Testis (tissue), 3 donors: ENCODE measurements around the gene SNX2. TPM values are rescaled to one million over a fixed set of nuclear protein-coding genes. Genes with fewer than 3 reads are reported as not detected.
"Not testable (repeated sequence)": the region's sequence is repeated elsewhere in the genome, so short reads cannot be mapped to it uniquely, and the experiment has no call there.

Source experiments
- DNase-seq: peaks from one replicate; pipeline ENCODE4 v3.0.0-alpha.2; 2019
- H3K27ac ChIP-seq, 2 donors: fragments of 200-600 bp; sonication (generic); one replicate each; pipeline ENCODE4 v1.5.1; 2019
- H3K27me3 ChIP-seq: fragments of 200-600 bp; sonication (generic); one replicate; pipeline ENCODE4 v1.5.1; 2019
- H3K36me3 ChIP-seq: fragments of 200-600 bp; sonication (generic); one replicate; pipeline ENCODE4 v1.5.1; 2017; ENCODE audit warnings: low read depth; ENCODE audit errors: missing control alignments
- H3K4me1 ChIP-seq: fragments of 200-600 bp; sonication (generic); one replicate; pipeline ENCODE4 v1.5.1; 2019
- H3K4me3 ChIP-seq, 2 donors: fragments of 200-600 bp; sonication (generic); one replicate each; pipeline ENCODE4 v1.5.1; 2017 to 2019
- H3K9me3 ChIP-seq: fragments of 200-600 bp; sonication (generic); one replicate; pipeline ENCODE4 v1.5.1; 2017
- POLR2A ChIP-seq: fragments of 450-650 bp; IDR thresholded peaks from one replicate; pipeline ENCODE4 v1.6.1; 2017; ENCODE audit warnings: antibody characterized with exemption, mild to moderate bottlenecking, moderate library complexity
- whole genome bisulfite sequencing, 2 donors: methylation state at CpG; one replicate each; pipeline ENCODE4 v1.1.5; 2018; 5-methylcytosine and 5-hydroxymethylcytosine counted together
- intact Hi-C: fragments of 100-400 bp; cut with DNase I; formaldehyde crosslinking; loops from one replicate; pipeline ENCODE4 v1.15.1; 2023; ENCODE audit warnings: low total_unique reads
- polyA plus RNA-seq: library from polyadenylated mRNA; stranded (reverse); fragments of 350-450 nt; fragmentation: Illumina TruSeq; extraction: RNeasy Lipid Tissue Mini Kit (QIAGEN cat#74804); gene quantifications from one replicate; pipeline ENCODE4 v1.2.3, GENCODE V29; 2014; ENCODE audit warnings: low read depth, low replicate concordance; ENCODE audit not compliant: insufficient read depth
- total RNA-seq, 2 donors: library from RNA; depleted of rRNA; stranded (reverse); fragments of >200 nt; gene quantifications; one replicate each; pipeline ENCODE4 v1.2.3, GENCODE V29; 2016
- TF ChIP-seq, protein P1 (sequence below), 3 experiments: fragments of 450-650 bp in 2 of 3; fragments of 200-600 bp in 1 of 3; sonication (generic) in 1 of 3; IDR thresholded peaks; one replicate each; pipeline ENCODE4 v1.5.1; 2016 to 2019; ENCODE audit warnings: antibody characterized with exemption in 3 of 3, mild to moderate bottlenecking in 2 of 3, moderate library complexity in 1 of 3

Gene SNX2
- total and polyA plus RNA-seq, 3 donors from 2014 or later = 38.5 to 59.5 (median 48.4) TPM

DNA sequence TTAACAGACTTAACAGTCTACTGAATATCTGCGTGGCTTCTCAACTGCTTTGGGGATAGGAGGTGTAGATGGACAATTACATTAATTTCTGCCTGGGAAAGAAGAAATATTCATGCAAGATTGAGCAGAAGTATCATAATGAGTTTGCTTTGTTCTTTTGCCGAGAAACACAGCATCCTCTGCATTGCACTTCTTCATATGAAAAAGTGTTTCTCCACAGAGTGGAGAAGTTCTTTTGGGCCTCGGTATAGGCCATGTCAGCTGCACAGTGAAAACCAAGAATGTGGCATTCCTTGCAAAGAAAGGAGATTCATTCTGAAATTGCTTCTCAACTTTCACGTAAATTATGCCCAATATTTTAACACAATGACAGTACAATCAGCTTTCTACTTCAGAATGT, 17.6 kb upstream of the SNX2 start:
- TF ChIP-seq, protein P1, sequence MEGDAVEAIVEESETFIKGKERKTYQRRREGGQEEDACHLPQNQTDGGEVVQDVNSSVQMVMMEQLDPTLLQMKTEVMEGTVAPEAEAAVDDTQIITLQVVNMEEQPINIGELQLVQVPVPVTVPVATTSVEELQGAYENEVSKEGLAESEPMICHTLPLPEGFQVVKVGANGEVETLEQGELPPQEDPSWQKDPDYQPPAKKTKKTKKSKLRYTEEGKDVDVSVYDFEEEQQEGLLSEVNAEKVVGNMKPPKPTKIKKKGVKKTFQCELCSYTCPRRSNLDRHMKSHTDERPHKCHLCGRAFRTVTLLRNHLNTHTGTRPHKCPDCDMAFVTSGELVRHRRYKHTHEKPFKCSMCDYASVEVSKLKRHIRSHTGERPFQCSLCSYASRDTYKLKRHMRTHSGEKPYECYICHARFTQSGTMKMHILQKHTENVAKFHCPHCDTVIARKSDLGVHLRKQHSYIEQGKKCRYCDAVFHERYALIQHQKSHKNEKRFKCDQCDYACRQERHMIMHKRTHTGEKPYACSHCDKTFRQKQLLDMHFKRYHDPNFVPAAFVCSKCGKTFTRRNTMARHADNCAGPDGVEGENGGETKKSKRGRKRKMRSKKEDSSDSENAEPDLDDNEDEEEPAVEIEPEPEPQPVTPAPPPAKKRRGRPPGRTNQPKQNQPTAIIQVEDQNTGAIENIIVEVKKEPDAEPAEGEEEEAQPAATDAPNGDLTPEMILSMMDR (IDR thresholded peaks at IDR 0.05) = no peak
- no peaks in the 10 kb centered on the region for H3K36me3 ChIP-seq
- H3K27ac ChIP-seq = no peak overlapping the region
- H3K9me3 ChIP-seq = no peaks in the 10 kb centered on the region
- no peaks in the 10 kb centered on the region for H3K4me1 ChIP-seq
- 91 to 93% methylated on average over 4 of the region's 4 CpGs for WGBS, 2 donors
- H3K4me3 ChIP-seq = no peak overlapping the region
- no peaks in the 10 kb centered on the region for H3K27me3 ChIP-seq
- DNase-seq = no peak
- intact Hi-C loops = no loop called here

DNA sequence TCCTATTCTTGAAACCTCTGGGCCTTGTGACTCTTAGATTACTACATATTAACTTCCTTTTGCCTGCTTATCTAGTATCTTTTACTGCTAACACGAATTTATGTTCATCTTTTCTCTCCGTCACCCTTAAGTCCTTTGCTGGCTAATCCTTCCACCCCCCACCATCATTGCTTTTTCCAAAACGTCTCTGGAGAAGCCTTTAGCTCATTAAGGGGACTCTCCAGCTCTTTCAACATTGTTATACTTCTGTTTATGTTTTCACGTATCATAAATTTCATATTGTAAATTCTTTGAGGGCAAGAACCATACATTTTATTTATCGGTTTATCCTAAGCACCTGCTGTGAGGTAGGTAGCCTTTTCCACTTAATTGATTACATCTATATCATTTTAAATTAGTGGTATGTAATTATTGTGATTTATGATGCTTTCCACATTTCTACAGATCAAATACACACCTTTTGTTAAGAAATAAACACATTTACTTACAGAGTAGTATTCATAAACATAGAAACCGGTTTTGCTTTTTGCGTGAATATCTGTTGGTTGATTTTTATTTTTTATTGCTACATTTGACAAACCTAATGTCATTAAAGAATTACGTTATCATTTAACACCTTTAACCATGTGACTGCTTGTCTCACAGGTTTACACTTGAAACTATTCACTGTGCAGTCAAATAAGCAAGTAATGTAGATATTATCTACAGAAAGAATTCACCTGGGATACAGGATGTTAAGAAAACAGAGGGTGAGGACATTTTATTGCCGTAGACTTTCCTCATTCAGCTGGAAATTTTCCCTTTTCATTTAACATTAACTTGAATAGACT, 15.4 kb upstream of the SNX2 start:
- 79 to 81% methylated on average over 9 of the region's 9 CpGs for WGBS, 2 donors
- intact Hi-C loops = no loop called here
- H3K9me3 ChIP-seq = no peaks in the 10 kb centered on the region

DNA sequence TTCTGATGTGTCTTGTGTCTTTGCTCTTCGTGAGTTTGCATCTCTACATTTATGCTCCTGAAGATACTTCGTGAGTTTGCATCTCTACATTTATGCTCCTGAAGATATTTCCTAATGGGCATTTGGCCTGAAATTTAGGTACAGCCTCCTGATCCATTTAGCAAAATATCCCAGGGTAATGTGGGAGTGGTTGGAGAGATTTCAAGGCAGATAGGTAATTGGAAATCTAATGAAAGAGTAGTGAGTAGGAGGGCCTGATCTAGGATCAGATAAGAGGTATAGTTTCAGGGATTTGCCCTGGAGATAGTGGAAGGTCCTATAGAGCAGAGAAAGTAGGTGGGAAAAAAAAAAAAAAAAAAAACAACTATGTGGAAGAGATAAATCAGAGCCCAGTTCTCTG, 14.6 kb upstream of the SNX2 start:
- DNase-seq = no peak
- Histone ChIP-seq H3K9me3 (no peaks in the 10 kb centered on the region), H3K4me3 (no peak overlapping the region), H3K27me3 (no peaks in the 10 kb centered on the region), H3K27ac (no peak overlapping the region), H3K4me1 (no peaks in the 10 kb centered on the region), H3K36me3 (no peaks in the 10 kb centered on the region)
- 89 to 96% methylated on average over 2 of the region's 2 CpGs for WGBS, 2 donors
- intact Hi-C loops = no loop called here
- TF ChIP-seq POLR2A = no peak
- TF ChIP-seq, protein P1 (IDR thresholded peaks at IDR 0.05) = no peak

More for the DNA sequence above, 15.4 kb upstream of the SNX2 start:
- Histone ChIP-seq H3K4me1 (no peaks in the 10 kb centered on the region), H3K4me3 (no peak overlapping the region), H3K27me3 (no peaks in the 10 kb centered on the region), H3K27ac (no peak overlapping the region), H3K36me3 (no peaks in the 10 kb centered on the region)
- no peak for DNase-seq
- no peak for TF ChIP-seq POLR2A
- TF ChIP-seq, protein P1 (IDR thresholded peaks at IDR 0.05) = no peak

DNA sequence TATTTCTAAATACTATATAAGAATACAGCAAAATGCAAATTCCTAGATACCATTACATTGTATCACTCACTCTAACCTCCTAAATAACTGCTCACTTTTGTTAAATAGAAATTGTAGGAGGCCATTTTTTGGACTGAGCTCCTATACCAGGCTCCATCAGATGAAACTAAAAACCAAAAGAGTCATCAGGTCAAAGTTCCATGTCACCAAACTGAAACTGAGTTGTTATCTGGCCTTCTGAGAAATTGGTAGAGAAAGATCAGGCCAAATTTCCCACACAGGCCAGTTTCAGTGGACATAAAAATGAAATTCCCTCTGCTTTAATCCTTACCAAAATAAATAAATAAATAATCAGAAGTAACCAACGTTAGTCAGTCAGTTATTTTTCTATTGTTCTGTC, 13.8 kb upstream of the SNX2 start:
- Histone ChIP-seq H3K27me3 (no peaks in the 10 kb centered on the region), H3K9me3 (no peaks in the 10 kb centered on the region), H3K27ac (no peak overlapping the region), H3K4me1 (no peaks in the 10 kb centered on the region), H3K4me3 (no peak overlapping the region), H3K36me3 (no peaks in the 10 kb centered on the region)
- intact Hi-C loops = no loop called here
- TF ChIP-seq, protein P1 (IDR thresholded peaks at IDR 0.05) = no peak
- no peak for TF ChIP-seq POLR2A
- 64 to 71% methylated on average over 1 of the region's 1 CpG for WGBS, 2 donors
- no peak for DNase-seq

DNA sequence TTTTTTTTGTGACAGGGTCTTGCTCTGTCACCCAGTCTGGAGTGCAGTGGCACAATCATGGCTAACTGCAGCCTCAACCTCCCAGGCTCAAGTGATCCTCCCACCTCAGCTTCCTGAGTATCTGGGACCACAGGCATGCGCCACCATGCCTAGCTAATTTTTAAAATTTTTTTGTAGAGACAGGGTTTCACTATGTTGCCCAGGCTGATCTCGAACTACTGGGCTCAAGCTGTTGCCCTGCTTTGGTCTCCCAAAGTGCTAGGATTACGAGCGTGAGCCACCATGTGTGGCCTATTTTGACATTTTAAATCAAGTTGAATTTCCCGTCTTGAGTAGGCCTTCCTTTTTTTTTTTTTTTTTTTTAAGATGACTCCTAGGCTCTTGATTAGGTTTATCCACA, 13.0 kb upstream of the SNX2 start:
- H3K4me1 ChIP-seq, intact Hi-C loops, H3K36me3 ChIP-seq, DNase-seq, H3K27me3 ChIP-seq, H3K27ac ChIP-seq, H3K9me3 ChIP-seq, H3K4me3 ChIP-seq: not testable (repeated sequence)
- WGBS, 2 donors = 88 to 94% methylated on average over 5 of the region's 5 CpGs
